GM12878 (cell line): ENCODE results near the gene TAF6L. TPM values are rescaled to one million over a fixed set of nuclear protein-coding genes. Genes with fewer than 3 reads are reported as not detected.
A peak's percentile ranks its signal among the peaks of the same experiment; 100 is the strongest.

Experiments
- ATF3 ChIP-seq: IDR thresholded peaks from 2 replicates; pipeline ENCODE4 v1.6.1; 2011; ENCODE audit warnings: low read depth, mild to moderate bottlenecking, low read length, moderate library complexity, borderline replicate concordance; ENCODE audit errors: extremely low read depth
- CEBPB ChIP-seq, 2 experiments: fragments of 150-350 bp in 1 of 2; IDR thresholded peaks; 2 replicates each; pipeline ENCODE4 v1.6.1; 2012 to 2014; ENCODE audit warnings: low read depth in 2 of 2, low read length in 2 of 2, borderline replicate concordance in 1 of 2, inconsistent platforms in 1 of 2
- CUX1 ChIP-seq: IDR thresholded peaks from 2 replicates; pipeline ENCODE4 v1.6.1; 2012; ENCODE audit warnings: improper control_type of control experiment, low read depth, low read length; ENCODE audit not compliant: insufficient replicate concordance
- DPF2 ChIP-seq: fragments of 450-650 bp; IDR thresholded peaks from 2 replicates; pipeline ENCODE4 v1.6.1; 2017; ENCODE audit warnings: mild to moderate bottlenecking
- IKZF1 ChIP-seq: fragments of 450-650 bp; conservative IDR thresholded peaks from 2 replicates; pipeline ENCODE4 v1.6.1; 2017; ENCODE audit warnings: antibody characterized with exemption, mild to moderate bottlenecking
- MAX ChIP-seq: IDR thresholded peaks from 2 replicates; pipeline ENCODE4 v1.6.1; 2012; ENCODE audit warnings: low read depth, low read length, improper control_type of control experiment
- MYB ChIP-seq: fragments of 150-350 bp; IDR thresholded peaks from 2 replicates; pipeline ENCODE4 v1.6.1; 2014; ENCODE audit warnings: mild to moderate bottlenecking, low read depth, low read length, borderline replicate concordance
- MYC ChIP-seq: IDR thresholded peaks from 2 replicates; pipeline ENCODE4 v1.6.1; 2011; ENCODE audit warnings: mild to moderate bottlenecking, low read length, moderate library complexity, inconsistent platforms; ENCODE audit not compliant: insufficient read depth, insufficient replicate concordance, insufficient read length, severe bottlenecking
- NR2F1 ChIP-seq: fragments of 450-650 bp; conservative IDR thresholded peaks from 2 replicates; pipeline ENCODE4 v1.6.1; 2017; ENCODE audit warnings: mild to moderate bottlenecking
- PAX5 ChIP-seq: IDR thresholded peaks from 2 replicates; pipeline ENCODE4 v1.6.1; 2011; ENCODE audit warnings: low read depth, low read length, borderline replicate concordance
- PAX8 ChIP-seq: fragments of 450-650 bp; IDR thresholded peaks from 2 replicates; pipeline ENCODE4 v1.6.1; 2017; ENCODE audit warnings: mild to moderate bottlenecking, moderate library complexity
- RUNX3 ChIP-seq: IDR thresholded peaks from 2 replicates; pipeline ENCODE4 v1.6.1; 2012; ENCODE audit warnings: low read length, inconsistent platforms
- SMARCA5 ChIP-seq: fragments of 450-650 bp; IDR thresholded peaks from 2 replicates; pipeline ENCODE4 v1.6.1; 2017; ENCODE audit warnings: mild to moderate bottlenecking
- SREBF2 ChIP-seq: IDR thresholded peaks from 2 replicates; pipeline ENCODE4 v1.6.1; 2012; ENCODE audit warnings: mild to moderate bottlenecking, low read length
- STAT1 ChIP-seq: fragments of 450-650 bp; conservative IDR thresholded peaks from 2 replicates; pipeline ENCODE4 v1.6.1; 2014; ENCODE audit warnings: antibody characterized with exemption, mild to moderate bottlenecking
- SUZ12 ChIP-seq: fragments of 200-600 bp; sonication (generic); IDR thresholded peaks from one replicate; pipeline ENCODE4 v1.6.1; 2018; ENCODE audit warnings: antibody characterized with exemption, mild to moderate bottlenecking; ENCODE audit not compliant: unreplicated experiment
- TARDBP ChIP-seq: IDR thresholded peaks from 2 replicates; pipeline ENCODE4 v1.6.1; 2016; ENCODE audit warnings: borderline replicate concordance
- WRNIP1 ChIP-seq: IDR thresholded peaks from 2 replicates; pipeline ENCODE4 v1.6.1; 2011; ENCODE audit warnings: low read depth, low read length, improper control_type of control experiment, borderline replicate concordance
- YY1 ChIP-seq: IDR thresholded peaks from 2 replicates; pipeline ENCODE4 v1.6.1; 2011; ENCODE audit warnings: low read depth, mild to moderate bottlenecking, low read length
- ZBTB33 ChIP-seq: fragments of 450-650 bp; IDR thresholded peaks from 2 replicates; pipeline ENCODE4 v1.6.1; 2017; ENCODE audit warnings: mild to moderate bottlenecking
- polyA plus RNA-seq, 11 experiments: library from polyadenylated mRNA; depleted of rRNA in 4 of 11; unstranded in 6 of 11; stranded (reverse) in 5 of 11; fragments of >200 nt; fragmentation: Nextera tagmentation in 4 of 11; fragmentation: Illumina TruSeq in 1 of 11; extraction: Ambion mirVana in 4 of 11; extraction: Trizol in 1 of 11; gene quantifications; 1 replicate in 1 of 11; 2 replicates in 10 of 11; pipeline versions ENCODE4 v1.2.1 to v1.2.3, GENCODE V29; 2011 to 2016; ENCODE audit warnings: inconsistent platforms in 2 of 11, missing spikeins in 2 of 11, low read depth in 1 of 11
- total RNA-seq, 4 experiments: library from RNA; depleted of rRNA in 3 of 4; stranded (reverse); fragments of >200 nt in 3 of 4; fragmentation: Illumina TruSeq in 1 of 4; extraction: Trizol in 1 of 4; gene quantifications; 2 replicates each; pipeline versions ENCODE4 v1.2.1 to v1.2.3, GENCODE V29; 2013 to 2021

Gene TAF6L
- total and polyA plus RNA-seq, 10 of the 15 experiments (the other 5 are each of a cell fraction or from before 2014, with no cell fraction given): 0.15 to 35.6 (median 19.0) TPM

DNA sequence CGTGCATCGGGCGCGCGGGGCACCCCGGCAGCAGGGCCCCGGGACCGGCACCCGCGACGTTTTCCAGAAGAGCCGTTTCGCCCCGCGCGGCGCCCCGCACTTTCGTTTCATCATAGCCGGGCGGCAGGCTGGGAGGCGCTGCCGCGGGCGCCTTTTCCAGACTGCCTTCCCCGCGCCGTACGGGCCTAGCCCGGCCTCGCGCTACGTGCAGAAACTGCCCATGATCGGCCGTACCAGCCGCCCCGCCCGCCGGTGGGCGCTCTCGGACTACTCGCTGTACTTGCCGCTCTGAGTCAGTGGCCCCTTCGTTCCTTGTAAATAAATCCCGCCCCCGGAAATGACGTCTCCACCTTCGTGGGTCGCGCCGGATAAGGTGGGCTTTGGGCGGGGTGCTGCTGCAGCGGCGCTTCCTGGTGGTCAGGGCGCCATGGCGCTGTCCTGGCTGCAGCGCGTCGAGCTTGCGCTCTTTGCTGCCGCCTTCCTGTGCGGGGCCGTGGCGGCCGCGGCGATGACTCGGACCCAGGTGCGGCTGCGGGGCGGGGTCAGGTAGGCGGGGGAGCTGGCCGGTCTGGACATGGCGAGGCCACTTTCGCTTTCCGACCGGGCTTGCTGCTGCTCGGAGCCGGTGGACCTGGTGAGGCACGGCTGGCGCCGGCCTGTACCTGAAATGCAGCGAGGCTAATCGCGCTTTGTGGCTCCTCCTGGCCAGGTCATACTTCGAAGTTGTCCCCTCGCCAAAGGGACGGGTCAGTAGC lies 16.0 kb downstream of the TAF6L start, which contains the start of gene TMEM179B (continued):
- no peak for TF ChIP-seq CEBPB (IDR thresholded peaks at IDR 0.05; ENCODE audit: borderline replicate concordance in 1 of 2, low read depth in 2 of 2, low read length in 2 of 2)
- TF ChIP-seq CUX1: no peak
- no peak for TF ChIP-seq ZBTB33
- TF ChIP-seq MYB: no peak
- 0 out of 2 replicates have a peak, but pooled peaks have one; percentile 27 for TF ChIP-seq TARDBP
- TF ChIP-seq STAT1: no peak; the same call in 1 of the 2 replicates
- no peak for TF ChIP-seq PAX8
- TF ChIP-seq SMARCA5: no peak
- peak; percentile 66 for TF ChIP-seq IKZF1
- no peak for TF ChIP-seq SREBF2
- no peak for TF ChIP-seq SUZ12
- peak; percentile 22; the same call in 1 of the 2 replicates for TF ChIP-seq NR2F1
- TF ChIP-seq ATF3: no peak
- peak; percentile 47; the same call in 1 of the 2 replicates for TF ChIP-seq RUNX3
- peak; percentile 73 for TF ChIP-seq DPF2
- TF ChIP-seq MAX: peak; percentile 60; the same call in 1 of the 2 replicates
- peak; percentile 96 for TF ChIP-seq YY1
- TF ChIP-seq PAX5: 0 out of 2 replicates have a peak, but pooled peaks have one; percentile 12
- TF ChIP-seq MYC: peak; percentile 63
- TF ChIP-seq WRNIP1: no peak
